IMR-90 (cell line): ENCODE measurements around the gene NEUROG3. TPM values are rescaled to one million over a fixed set of nuclear protein-coding genes. Genes with fewer than 3 reads are reported as not detected.

Experiments used
- ATAC-seq: fragments of 200-7000 bp; cut with Tn5 transposase; 2 replicates; pipeline ENCODE4 v1.9.1; 2020; ENCODE audit warnings: low read depth, mild to moderate bottlenecking, moderate library complexity
- BruUV-seq: library from RNA; stranded (reverse); fragments of 400-500 nt; replicated peaks from 2 replicates; lab custom pipeline; 2021; lab: Mats Ljungman, UMichigan
- CTCF ChIA-PET: fragments of 300-600 bp; formaldehyde crosslinking; extraction: SDS; loops from one replicate; lab custom pipeline; 2021; ENCODE audit warnings: antibody characterized with exemption; lab: Yijun Ruan, JAX
- POLR2A ChIA-PET: fragments of 300-600 bp; sonication (Branson Sonifier 250); formaldehyde crosslinking; loops from one replicate; lab custom pipeline; 2022; ENCODE audit warnings: antibody characterized with exemption; ENCODE audit not compliant: unreplicated experiment; lab: Charles Lee
- DNase-seq: peaks from one replicate; pipeline ENCODE4 v3.0.0; 2013
- H2AFZ ChIP-seq: replicated peaks from 2 replicates; pipeline ENCODE3; 2013; ENCODE audit warnings: low read length, mild to moderate bottlenecking; ENCODE audit not compliant: poor library complexity
- H2AK5ac ChIP-seq: 2 replicates; pipeline ENCODE4 v1.6.1; 2013; ENCODE audit warnings: low read depth, low read length, inconsistent platforms
- H2AK9ac ChIP-seq: replicated peaks from 2 replicates; pipeline ENCODE3; 2013; ENCODE audit warnings: mild to moderate bottlenecking, low read depth, low read length, moderate library complexity; ENCODE audit not compliant: poor library complexity
- H2BK120ac ChIP-seq: 2 replicates; pipeline ENCODE4 v1.6.1; 2013; ENCODE audit warnings: low read depth, low read length, inconsistent platforms
- H2BK15ac ChIP-seq: 3 replicates; pipeline ENCODE4 v1.6.1; 2013; ENCODE audit warnings: low read depth, low read length, inconsistent platforms
- H2BK20ac ChIP-seq: 2 replicates; pipeline ENCODE4 v1.6.1; 2013; ENCODE audit warnings: low read depth, mild to moderate bottlenecking, inconsistent platforms, low read length, moderate library complexity
- H2BK5ac ChIP-seq: 2 replicates; pipeline ENCODE4 v1.6.1; 2013; ENCODE audit warnings: mild to moderate bottlenecking, low read depth, low read length, inconsistent platforms; ENCODE audit not compliant: poor library complexity, severe bottlenecking
- H3K14ac ChIP-seq: replicated peaks from 2 replicates; pipeline ENCODE4 v1.6.1; 2013; ENCODE audit warnings: low read depth, low read length, inconsistent platforms
- H3K18ac ChIP-seq: 2 replicates; pipeline ENCODE4 v1.6.1; 2013; ENCODE audit warnings: low read depth, low read length, control low read depth
- H3K23ac ChIP-seq: 2 replicates; pipeline ENCODE4 v1.6.1; 2013; ENCODE audit warnings: low read depth, low read length, inconsistent platforms
- H3K27ac ChIP-seq: 2 replicates; pipeline ENCODE4 v1.5.1; 2013; ENCODE audit warnings: mild to moderate bottlenecking, control low read depth, low read length; ENCODE audit not compliant: insufficient read depth
- H3K27me3 ChIP-seq: 2 replicates; pipeline ENCODE4 v1.6.1; 2013; ENCODE audit warnings: low read length; ENCODE audit not compliant: control insufficient read depth, insufficient read depth
- H3K36me3 ChIP-seq: 2 replicates; pipeline ENCODE4 v1.6.1; 2013; ENCODE audit warnings: low read length, mixed read lengths; ENCODE audit not compliant: control insufficient read depth, insufficient read depth
- H3K4ac ChIP-seq: 2 replicates; pipeline ENCODE4 v1.6.1; 2013; ENCODE audit warnings: low read depth, low read length, inconsistent platforms
- H3K4me1 ChIP-seq: 2 replicates; pipeline ENCODE4 v1.6.1; 2013; ENCODE audit warnings: low read length, mixed read lengths; ENCODE audit not compliant: control insufficient read depth, insufficient read depth
- H3K4me2 ChIP-seq: 2 replicates; pipeline ENCODE4 v1.6.1; 2013; ENCODE audit warnings: low read depth, mild to moderate bottlenecking, control low read depth, low read length, moderate library complexity
- H3K4me3 ChIP-seq: 2 replicates; pipeline ENCODE4 v1.5.1; 2013; ENCODE audit warnings: low read depth, mild to moderate bottlenecking, control low read depth, low read length, moderate library complexity; ENCODE audit not compliant: insufficient read depth
- H3K56ac ChIP-seq: 2 replicates; pipeline ENCODE4 v1.6.1; 2013; ENCODE audit warnings: low read length, inconsistent platforms; ENCODE audit not compliant: insufficient read depth; ENCODE audit errors: extremely low read depth
- H3K79me1 ChIP-seq, 2 experiments: 2 replicates each; pipeline ENCODE4 v1.6.1; 2013; ENCODE audit warnings: low read length in 2 of 2, inconsistent platforms in 1 of 2, low read depth in 1 of 2
- H3K9ac ChIP-seq: 2 replicates; pipeline ENCODE4 v1.6.1; 2013; ENCODE audit warnings: low read depth, low read length, control low read depth
- H3K9me1 ChIP-seq: 2 replicates; pipeline ENCODE4 v1.6.1; 2013; ENCODE audit warnings: low read length, inconsistent platforms; ENCODE audit not compliant: insufficient read depth
- H3K9me3 ChIP-seq: 2 replicates; pipeline ENCODE4 v1.6.1; 2013; ENCODE audit warnings: low read length; ENCODE audit not compliant: control insufficient read depth, insufficient read depth
- H4K20me1 ChIP-seq: 2 replicates; pipeline ENCODE4 v1.6.1; 2013; ENCODE audit warnings: low read length, inconsistent platforms; ENCODE audit not compliant: insufficient read depth
- H4K5ac ChIP-seq: 2 replicates; pipeline ENCODE4 v1.6.1; 2013; ENCODE audit warnings: mild to moderate bottlenecking, low read depth, low read length, control low read depth
- H4K8ac ChIP-seq, 2 experiments: 2 replicates each; pipeline ENCODE4 v1.6.1; 2013; ENCODE audit warnings: low read depth in 2 of 2, low read length in 2 of 2, control low read depth in 1 of 2, inconsistent platforms in 1 of 2
- H4K91ac ChIP-seq: 2 replicates; pipeline ENCODE4 v1.6.1; 2013; ENCODE audit warnings: low read depth, low read length, inconsistent platforms; ENCODE audit not compliant: insufficient read depth
- BHLHE40 ChIP-seq: fragments of 150-350 bp; IDR thresholded peaks from 2 replicates; pipeline ENCODE4 v1.6.1; 2016; ENCODE audit warnings: mild to moderate bottlenecking, low read depth, low read length
- CEBPB ChIP-seq: IDR thresholded peaks from 2 replicates; pipeline ENCODE4 v1.6.1; 2012; ENCODE audit warnings: low read depth, low read length, improper control_type of control experiment
- CHD1 ChIP-seq: IDR thresholded peaks from 2 replicates; pipeline ENCODE4 v1.6.1; 2012; ENCODE audit warnings: low read depth, low read length, improper control_type of control experiment
- CTCF ChIP-seq: conservative IDR thresholded peaks from 2 replicates; pipeline ENCODE4 v1.5.1; 2012; ENCODE audit warnings: mild to moderate bottlenecking, low read depth, low read length, improper control_type of control experiment
- ELK1 ChIP-seq: fragments of 150-350 bp; IDR thresholded peaks from 2 replicates; pipeline ENCODE4 v1.6.1; 2016; ENCODE audit warnings: low read depth, mild to moderate bottlenecking, low read length, moderate library complexity, borderline replicate concordance
- FOS ChIP-seq: fragments of 150-350 bp; IDR thresholded peaks from 2 replicates; pipeline ENCODE4 v1.6.1; 2016; ENCODE audit warnings: low read depth, low read length
- MAFK ChIP-seq: IDR thresholded peaks from 2 replicates; pipeline ENCODE4 v1.6.1; 2012; ENCODE audit warnings: low read depth, low read length, improper control_type of control experiment
- MAZ ChIP-seq: IDR thresholded peaks from 2 replicates; pipeline ENCODE4 v1.6.1; 2012; ENCODE audit warnings: low read depth, mild to moderate bottlenecking, low read length, improper control_type of control experiment, moderate library complexity, borderline replicate concordance
- MXI1 ChIP-seq: IDR thresholded peaks from 2 replicates; pipeline ENCODE4 v1.6.1; 2012; ENCODE audit warnings: low read depth, mild to moderate bottlenecking, low read length, moderate library complexity, borderline replicate concordance
- NFE2L2 ChIP-seq: fragments of 150-350 bp; IDR thresholded peaks from 2 replicates; pipeline ENCODE4 v1.6.1; 2016; ENCODE audit warnings: low read depth, mild to moderate bottlenecking, low read length
- POLR2A ChIP-seq: IDR thresholded peaks from 2 replicates; pipeline ENCODE4 v1.6.1; 2012; ENCODE audit warnings: mild to moderate bottlenecking, low read depth, low read length
- RAD21 ChIP-seq: IDR thresholded peaks from 2 replicates; pipeline ENCODE4 v1.6.1; 2012; ENCODE audit warnings: low read length, improper control_type of control experiment
- RCOR1 ChIP-seq: IDR thresholded peaks from 2 replicates; pipeline ENCODE4 v1.6.1; 2012; ENCODE audit warnings: mild to moderate bottlenecking, low read length, improper control_type of control experiment; ENCODE audit not compliant: insufficient replicate concordance
- RFX5 ChIP-seq: IDR thresholded peaks from 2 replicates; pipeline ENCODE4 v1.8.0; 2012; ENCODE audit warnings: low read depth, mild to moderate bottlenecking, low read length, moderate library complexity
- SMC3 ChIP-seq: fragments of 150-350 bp; IDR thresholded peaks from 2 replicates; pipeline ENCODE4 v1.6.1; 2016; ENCODE audit warnings: low read depth, mild to moderate bottlenecking, antibody characterized with exemption, low read length, moderate library complexity
- USF2 ChIP-seq: fragments of 150-350 bp; IDR thresholded peaks from 2 replicates; pipeline ENCODE4 v1.6.1; 2017; ENCODE audit warnings: mild to moderate bottlenecking, antibody characterized with exemption, low read length, low read depth
- WGBS, 2 experiments: methylation state at CpG; one replicate each; pipeline versions ENCODE4 v1.1.5 to v1.1.7; 2013; ENCODE audit warnings: missing lambda C conversion rate in 2 of 2; ENCODE audit not compliant: insufficient read length in 1 of 2; ENCODE audit errors: extremely low coverage in 2 of 2; 5-methylcytosine and 5-hydroxymethylcytosine counted together
- dilution Hi-C: fragments of 300-500 bp; cut with HindIII; formaldehyde crosslinking; loops from one replicate; pipeline ENCODE4 v1.14.3; 2018; ENCODE audit warnings: low sequenced_read_pairs; ENCODE audit not compliant: unreplicated experiment
- in situ Hi-C: fragments of 300-500 bp; cut with MboI; formaldehyde crosslinking; loops from 3 replicates; pipeline ENCODE4 v1.14.3; 2019; ENCODE audit warnings: low sequenced_read_pairs, inconsistent platforms, mixed read lengths
- intact Hi-C: fragments of 100-400 bp; cut with micrococcal nuclease; formaldehyde crosslinking; loops from 2 replicates; pipeline ENCODE4 v1.10.0; 2022
- polyA plus RNA-seq, 3 experiments: library from polyadenylated mRNA; depleted of rRNA; stranded (reverse); fragments of >200 nt; gene quantifications; 2 replicates each; pipeline ENCODE4 v1.2.3, GENCODE V29; 2012; ENCODE audit warnings: low replicate concordance in 1 of 3
- total RNA-seq: library from RNA; depleted of rRNA; stranded (reverse); fragments of >200 nt; gene quantifications from 2 replicates; pipeline ENCODE4 v1.2.3, GENCODE V29; 2012

NEUROG3 gene
- total and polyA plus RNA-seq, 2 of the 4 experiments (the other 2 are of a cell fraction): not detected

GRCh38 chr10:69620625-69621024 lies 47.4 kb upstream of the NEUROG3 start:
- Histone ChIP-seq H2BK5ac (no peak overlapping the region), H3K14ac (no peak overlapping the region), H2BK20ac (no peak overlapping the region), H3K36me3 (no peaks in the 10 kb centered on the region), H3K4me1 (no peaks in the 10 kb centered on the region), H3K56ac (no peak overlapping the region), H3K9me1 (no peaks in the 10 kb centered on the region), H3K18ac (no peak overlapping the region), H4K91ac (no peak overlapping the region), H4K5ac (no peak overlapping the region), H2AK5ac (no peak overlapping the region), H3K27me3 (peaks cover 44% of the 10 kb centered on the region), H3K27ac (no peak overlapping the region), H2AK9ac (no peak overlapping the region), H3K79me1 (no peaks in the 10 kb centered on the region), H3K23ac (no peak overlapping the region), H3K4me2 (no peak overlapping the region), H3K9ac (no peak overlapping the region), H4K8ac (no peak overlapping the region), H2BK15ac (no peak overlapping the region), H3K4ac (no peak overlapping the region), H2BK120ac (no peak overlapping the region), H3K9me3 (no peaks in the 10 kb centered on the region), H2AFZ (no peak overlapping the region), H3K4me3 (no peak overlapping the region), H4K20me1 (no peaks in the 10 kb centered on the region)
- no peak for TF ChIP-seq RCOR1
- TF ChIP-seq RAD21: no peak
- no peak for TF ChIP-seq NFE2L2
- TF ChIP-seq SMC3: no peak
- no peak for TF ChIP-seq CHD1
- no peak for TF ChIP-seq FOS
- no peak for TF ChIP-seq USF2
- TF ChIP-seq RFX5: no peak
- no peak for TF ChIP-seq MXI1
- TF ChIP-seq MAFK: no peak
- TF ChIP-seq BHLHE40: no peak
- no peak for TF ChIP-seq POLR2A
- TF ChIP-seq ELK1: no peak
- no peak for TF ChIP-seq CTCF
- TF ChIP-seq CEBPB: no peak
- no peak for TF ChIP-seq MAZ
- dilution Hi-C loops: no loop called here
- intact Hi-C loops: loop anchor here (5.0 kb wide), 1 partner anchor 98 kb away; no protein-coding TSS in a partner anchor
- ChIA-PET POLR2A (no interaction called here), CTCF (no interaction called here)
- in situ Hi-C loops: no loop called here
- ATAC-seq: no peak
- DNase-seq: no peak
- no TSS peak for BruUV-seq
- WGBS, 2 experiments: no CpG with 5 or more reads among the region's 5 CpGs
